Activated CD4-positive, alpha-beta T cell treated with anti-CD3 and anti-CD28 coated beads, Interleukin-2, amount 10 ng/mL, durations not matched to agents 7 days and 5 days (primary cell): ENCODE data around the gene ASB9. TPM values are rescaled to one million over a fixed set of nuclear protein-coding genes. Genes with fewer than 3 reads are reported as not detected.
"Not testable (repeated sequence)": the region's sequence is repeated elsewhere in the genome, so short reads cannot be mapped to it uniquely, and the experiment has no call there.

Experiments
- CTCF ChIA-PET: fragments of 350-600 bp; sonication (Branson Sonifier 250); formaldehyde crosslinking; loops from one replicate; lab custom pipeline; 2021; ENCODE audit warnings: antibody characterized with exemption; lab: Charles Lee
- POLR2A ChIA-PET: fragments of 350-600 bp; sonication (Branson Sonifier 250); formaldehyde crosslinking; loops from one replicate; lab custom pipeline; 2021; ENCODE audit warnings: antibody characterized with exemption; lab: Charles Lee
- DNase-seq: peaks from one replicate; pipeline ENCODE4 v3.0.0-alpha.2; 2020
- H3K27ac Mint-ChIP-seq: one replicate; pipeline ENCODE4 v1.8.0; 2021; ENCODE audit warnings: mild to moderate bottlenecking, moderate library complexity, mixed read lengths
- H3K27me3 Mint-ChIP-seq: one replicate; pipeline ENCODE4 v1.8.0; 2021; ENCODE audit warnings: mixed read lengths
- H3K36me3 Mint-ChIP-seq: one replicate; pipeline ENCODE4 v1.8.0; 2021; ENCODE audit warnings: low read depth, mixed read lengths
- H3K4me1 Mint-ChIP-seq: one replicate; pipeline ENCODE4 v1.8.0; 2021; ENCODE audit warnings: mixed read lengths
- H3K4me3 Mint-ChIP-seq: one replicate; pipeline ENCODE4 v1.8.0; 2021; ENCODE audit warnings: mild to moderate bottlenecking, moderate library complexity, mixed read lengths
- H3K9me3 Mint-ChIP-seq: one replicate; pipeline ENCODE4 v1.8.0; 2021; ENCODE audit warnings: mixed read lengths
- total RNA-seq, 2 experiments: library from RNA; stranded (reverse); gene quantifications; one replicate each; pipeline ENCODE4 v1.2.3, GENCODE V29; 2021

The ASB9 gene
- total RNA-seq, 2 experiments from 2014 or later = 0.44 to 0.67 TPM

DNA sequence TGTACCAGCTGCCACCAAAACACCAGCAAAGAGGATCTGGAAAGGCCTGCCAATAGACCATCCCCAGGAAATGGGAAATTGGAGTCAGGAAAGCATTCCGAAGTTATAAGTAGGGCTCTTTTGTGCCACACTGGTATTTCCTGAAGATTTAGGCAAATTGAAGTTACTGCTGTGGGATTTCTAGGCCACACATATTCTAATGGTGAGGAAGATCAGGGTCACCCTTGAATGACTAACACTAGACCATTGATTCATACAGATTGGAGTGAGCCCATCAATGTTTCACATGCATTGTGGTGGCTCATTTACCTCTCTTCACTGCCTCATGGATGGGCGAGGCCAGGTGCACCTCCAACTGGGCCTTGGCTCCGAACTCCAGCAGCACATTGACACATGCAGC is 23.0 kb upstream of the ASB9 start:
- POLR2A ChIA-PET = no interaction called here
- DNase-seq = no peak
- H3K9me3 Mint-ChIP-seq = no peaks in the 10 kb centered on the region
- no peaks in the 10 kb centered on the region for H3K36me3 Mint-ChIP-seq
- H3K27ac Mint-ChIP-seq = no peak overlapping the region
- H3K4me3 Mint-ChIP-seq = no peak overlapping the region
- H3K4me1 Mint-ChIP-seq = no peaks in the 10 kb centered on the region
- CTCF ChIA-PET = no interaction called here
- H3K27me3 Mint-ChIP-seq = no peaks in the 10 kb centered on the region

DNA sequence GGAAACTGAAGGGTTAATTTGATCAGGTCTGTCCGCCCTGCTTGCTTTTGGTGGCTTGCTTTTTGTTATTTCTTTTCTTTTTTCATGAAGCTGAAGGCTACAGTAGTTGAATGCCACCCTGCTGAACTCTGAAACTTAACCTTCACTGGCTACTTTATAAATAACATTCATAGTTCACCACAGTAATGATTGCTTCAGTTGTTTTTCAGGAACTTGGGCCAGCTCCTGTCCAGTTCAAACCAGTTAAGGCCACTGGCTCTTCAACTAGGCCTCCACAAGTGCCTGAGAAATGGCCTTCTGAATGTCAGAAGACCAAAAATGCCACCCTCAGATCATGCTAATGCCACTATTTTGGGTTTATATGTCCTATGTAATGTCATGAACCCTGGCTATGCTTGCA is 7.7 kb upstream of the ASB9 start:
- Mint-ChIP-seq H3K27me3 (no peaks in the 10 kb centered on the region), H3K4me1 (no peaks in the 10 kb centered on the region), H3K4me3 (no peak overlapping the region), H3K27ac (no peak overlapping the region), H3K9me3 (no peaks in the 10 kb centered on the region), H3K36me3 (no peaks in the 10 kb centered on the region)
- ChIA-PET POLR2A (no interaction called here), CTCF (no interaction called here)
- DNase-seq = no peak

DNA sequence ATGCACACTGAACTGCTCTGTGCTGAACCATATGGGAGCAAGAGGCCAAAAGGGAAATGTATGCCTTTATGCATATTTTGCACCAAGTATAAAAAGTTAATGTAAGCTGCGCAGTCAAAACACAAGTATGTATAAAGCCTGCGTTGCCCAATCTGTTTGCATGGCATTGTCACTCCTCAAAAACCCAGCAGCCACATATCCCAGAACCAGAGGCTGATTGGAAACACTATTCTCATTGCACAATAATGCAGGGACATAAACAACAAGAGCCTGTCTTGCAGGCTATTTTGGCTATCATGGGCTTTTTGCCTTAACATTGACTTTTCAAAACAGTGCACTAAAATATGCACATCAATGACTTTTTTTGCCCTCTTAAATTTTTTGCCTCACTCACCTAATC is 5.1 kb upstream of the ASB9 start:
- ChIA-PET CTCF (interaction anchor here (1.2 kb wide), 1 partner anchor 11 kb away, joined by 3 read pairs; no protein-coding TSS in a partner anchor), POLR2A (no interaction called here)
- H3K9me3 Mint-ChIP-seq = no peaks in the 10 kb centered on the region
- DNase-seq = no peak
- no peaks in the 10 kb centered on the region for H3K27me3 Mint-ChIP-seq
- peaks cover 5% of the 10 kb centered on the region for H3K4me1 Mint-ChIP-seq
- no peaks in the 10 kb centered on the region for H3K36me3 Mint-ChIP-seq
- no peak overlapping the region for H3K4me3 Mint-ChIP-seq
- no peak overlapping the region for H3K27ac Mint-ChIP-seq

DNA sequence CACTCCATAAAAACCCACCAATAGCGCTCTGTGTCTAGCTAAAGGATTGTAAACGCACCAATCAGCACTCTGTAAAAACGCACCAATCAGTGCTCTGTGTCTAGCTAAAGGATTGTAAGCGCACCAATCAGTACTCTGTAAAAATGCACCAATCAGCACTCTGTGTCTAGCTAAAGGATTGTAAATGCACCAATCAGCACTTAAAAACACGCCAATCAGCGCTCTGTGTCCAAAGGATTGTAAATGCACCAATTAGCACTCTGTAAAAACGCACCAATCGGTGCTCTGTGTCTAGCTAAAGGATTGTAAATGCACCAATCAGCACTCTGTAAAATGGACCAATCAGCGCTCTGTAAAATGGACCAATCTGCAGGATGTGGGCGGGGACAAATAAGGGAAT is 3.4 kb upstream of the ASB9 start:
- not testable (repeated sequence) for H3K27me3 Mint-ChIP-seq

DNA sequence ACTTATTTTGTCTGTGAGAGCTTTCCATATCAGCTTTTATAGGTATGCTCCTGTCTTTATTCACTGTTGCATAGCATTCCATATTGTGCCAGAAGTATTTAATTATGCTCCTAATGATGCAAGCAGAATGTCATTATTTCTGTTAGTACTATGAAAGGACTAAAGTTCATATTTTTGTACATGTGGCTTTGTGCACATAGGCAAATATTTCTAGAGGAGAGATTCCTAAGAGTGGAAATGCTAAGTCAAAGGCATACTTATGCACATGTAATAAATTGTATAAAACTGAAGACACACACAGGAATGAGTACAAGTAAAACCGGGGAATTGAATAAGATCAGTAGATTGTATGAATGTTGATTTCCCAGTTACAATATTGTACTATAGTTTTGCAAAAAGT is 1.9 kb upstream of the ASB9 start:
- H3K27me3 Mint-ChIP-seq = no peaks in the 10 kb centered on the region
- H3K36me3 Mint-ChIP-seq = no peaks in the 10 kb centered on the region
- no peak overlapping the region for H3K27ac Mint-ChIP-seq
- peaks cover 10% of the 10 kb centered on the region for H3K4me1 Mint-ChIP-seq
- CTCF ChIA-PET = no interaction called here
- no peak for DNase-seq
- no peak overlapping the region for H3K4me3 Mint-ChIP-seq
- POLR2A ChIA-PET = no interaction called here
- H3K9me3 Mint-ChIP-seq = no peaks in the 10 kb centered on the region

More for the DNA sequence above, 3.4 kb upstream of the ASB9 start:
- CTCF ChIA-PET = interaction anchor here (0.6 to 1.9 kb wide), 3 partner anchors 14 to 1460 kb away, joined by 3 to 5 read pairs (median 3); no protein-coding TSS in a partner anchor
- DNase-seq, POLR2A ChIA-PET, H3K27ac Mint-ChIP-seq, H3K9me3 Mint-ChIP-seq, H3K4me3 Mint-ChIP-seq, H3K36me3 Mint-ChIP-seq: not testable (repeated sequence)
- H3K4me1 Mint-ChIP-seq = peaks cover 10% of the 10 kb centered on the region

DNA sequence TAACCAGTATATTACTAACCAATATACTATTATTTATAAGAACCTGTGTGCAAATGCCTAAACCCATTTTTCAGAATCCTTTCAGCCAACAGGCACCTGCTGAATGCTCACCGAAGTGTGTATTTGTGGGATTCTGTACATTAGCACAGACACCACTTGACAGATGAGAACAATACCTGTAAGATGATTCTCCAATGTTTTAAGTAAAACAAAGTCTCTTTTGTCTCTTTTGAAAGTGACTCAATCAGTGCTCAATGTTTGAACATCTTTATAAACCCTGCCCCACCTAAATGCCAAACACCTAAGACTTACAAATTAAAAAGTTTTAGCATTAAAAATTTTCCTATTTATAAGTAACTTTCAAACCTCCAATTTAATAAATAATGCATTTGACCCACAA is 763 bp downstream of the ASB9 start:
- ChIA-PET POLR2A (no interaction called here), CTCF (no interaction called here)
- Mint-ChIP-seq H3K27me3 (no peaks in the 10 kb centered on the region), H3K27ac (no peak overlapping the region), H3K36me3 (no peaks in the 10 kb centered on the region), H3K4me1 (peaks cover 10% of the 10 kb centered on the region), H3K9me3 (no peaks in the 10 kb centered on the region), H3K4me3 (no peak overlapping the region)
- DNase-seq = no peak

DNA sequence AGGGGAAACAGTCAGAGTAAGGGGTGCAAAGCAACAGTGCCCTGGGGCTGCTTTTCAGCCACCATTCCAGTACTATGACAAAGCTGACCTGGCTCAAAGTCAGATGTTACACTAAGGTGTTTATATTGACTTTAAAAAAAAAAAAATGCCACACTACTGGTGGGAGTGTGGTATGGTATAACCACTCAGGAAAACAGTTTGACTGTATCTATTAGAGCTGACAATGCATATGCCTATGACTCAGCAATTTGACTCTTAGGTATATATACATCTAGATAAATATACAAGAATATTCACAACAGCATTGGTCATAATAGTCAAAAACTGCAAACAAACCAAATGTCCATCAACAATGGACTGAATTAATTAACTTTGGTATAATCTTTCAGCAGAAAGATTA is 15.0 kb downstream of the ASB9 start:
- Mint-ChIP-seq H3K4me3 (no peak overlapping the region), H3K27ac (no peak overlapping the region), H3K4me1 (no peaks in the 10 kb centered on the region), H3K27me3 (no peaks in the 10 kb centered on the region), H3K36me3 (no peaks in the 10 kb centered on the region), H3K9me3 (no peaks in the 10 kb centered on the region)
- CTCF ChIA-PET = no interaction called here
- POLR2A ChIA-PET = no interaction called here
- no peak for DNase-seq

DNA sequence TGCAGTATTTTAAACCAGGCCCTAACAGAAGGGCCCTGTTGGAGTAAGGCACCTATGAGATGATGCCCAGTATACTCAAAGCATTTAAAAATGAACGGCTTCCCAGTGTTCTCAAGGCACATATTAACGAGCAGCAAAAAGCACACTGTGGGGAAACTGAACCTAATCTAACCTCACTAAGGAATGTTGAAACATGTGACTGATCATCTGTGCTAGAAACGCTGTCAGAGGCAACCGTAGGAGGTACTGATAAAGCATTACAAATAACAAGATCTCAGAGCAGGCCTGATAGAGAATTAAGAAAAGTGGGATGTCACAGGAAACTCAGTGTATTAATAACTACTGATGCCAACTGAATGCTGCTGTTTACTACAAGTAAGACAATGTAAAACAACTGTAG is 24.0 kb downstream of the ASB9 start:
- no peak for DNase-seq
- Mint-ChIP-seq H3K27ac (no peak overlapping the region), H3K4me3 (no peak overlapping the region), H3K9me3 (no peaks in the 10 kb centered on the region), H3K36me3 (no peaks in the 10 kb centered on the region), H3K27me3 (no peaks in the 10 kb centered on the region), H3K4me1 (peaks cover 2% of the 10 kb centered on the region)
- ChIA-PET POLR2A (no interaction called here), CTCF (no interaction called here)

DNA sequence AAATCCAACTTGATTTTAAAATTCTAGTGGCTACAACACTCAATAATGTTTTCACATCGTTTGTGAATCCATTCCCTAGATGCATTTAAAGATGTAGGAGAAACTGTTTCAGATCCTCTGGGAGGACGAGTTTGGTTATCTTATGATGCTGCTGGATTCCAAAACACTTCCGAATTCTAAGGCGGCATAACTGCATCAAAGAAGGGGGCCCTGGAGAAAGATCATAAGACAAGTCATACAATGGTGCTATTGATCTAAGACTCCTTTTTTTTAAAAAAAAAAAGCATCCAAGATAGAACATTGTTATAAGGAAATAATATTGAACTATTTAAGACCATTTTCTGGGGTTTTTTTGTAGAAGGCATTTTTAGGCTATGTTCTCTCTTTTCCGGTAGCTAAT is 25.5 kb downstream of the ASB9 start:
- Mint-ChIP-seq H3K27ac (no peak overlapping the region), H3K4me3 (no peak overlapping the region), H3K27me3 (no peaks in the 10 kb centered on the region), H3K4me1 (peaks cover 2% of the 10 kb centered on the region), H3K9me3 (no peaks in the 10 kb centered on the region), H3K36me3 (no peaks in the 10 kb centered on the region)
- ChIA-PET CTCF (interaction anchor here (0.5 kb wide), 1 partner anchor 15 kb away, joined by 4 read pairs; no protein-coding TSS in a partner anchor), POLR2A (no interaction called here)
- no peak for DNase-seq

DNA sequence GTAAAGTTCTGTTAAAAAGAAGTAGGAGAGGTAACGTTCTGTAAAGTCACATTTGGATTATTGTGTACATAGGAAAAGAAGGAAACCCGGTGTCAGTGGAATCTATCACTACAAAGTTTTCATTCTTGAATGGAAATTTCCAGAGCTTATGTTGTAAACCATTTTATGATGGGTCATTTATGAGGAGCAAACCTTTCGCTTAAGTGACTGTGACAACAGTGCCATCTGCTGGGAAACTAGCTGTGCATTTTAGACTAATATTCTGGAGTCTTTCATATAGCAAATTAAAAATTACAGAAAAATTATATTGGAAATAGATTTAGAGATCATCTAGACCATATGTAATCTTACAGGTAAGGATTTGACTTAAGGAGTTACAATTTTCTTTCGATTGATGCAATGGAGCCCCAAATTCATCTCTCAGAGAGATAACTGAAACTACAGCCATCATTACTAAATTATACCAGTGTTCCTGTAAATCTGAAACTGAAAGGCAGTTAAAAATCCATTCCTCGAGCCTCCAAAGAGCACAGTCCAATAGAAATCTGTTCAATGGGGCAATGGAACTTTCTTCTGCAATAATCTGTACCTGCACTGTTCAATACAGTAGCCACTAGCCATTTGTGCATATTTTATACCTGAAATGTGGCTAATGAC is 26.9 kb downstream of the ASB9 start:
- Mint-ChIP-seq H3K27me3 (no peaks in the 10 kb centered on the region), H3K4me3 (no peak overlapping the region), H3K27ac (no peak overlapping the region), H3K4me1 (peaks cover 2% of the 10 kb centered on the region), H3K36me3 (no peaks in the 10 kb centered on the region), H3K9me3 (no peaks in the 10 kb centered on the region)
- peak; percentile 53 for DNase-seq
- ChIA-PET POLR2A (interaction anchor here (0.6 kb wide), 1 partner anchor 63 kb away, joined by 3 read pairs; no protein-coding TSS in a partner anchor), CTCF (interaction anchor here (1.1 to 1.4 kb wide), 3 partner anchors 9 to 16 kb away, joined by 3 read pairs; no protein-coding TSS in a partner anchor)

DNA sequence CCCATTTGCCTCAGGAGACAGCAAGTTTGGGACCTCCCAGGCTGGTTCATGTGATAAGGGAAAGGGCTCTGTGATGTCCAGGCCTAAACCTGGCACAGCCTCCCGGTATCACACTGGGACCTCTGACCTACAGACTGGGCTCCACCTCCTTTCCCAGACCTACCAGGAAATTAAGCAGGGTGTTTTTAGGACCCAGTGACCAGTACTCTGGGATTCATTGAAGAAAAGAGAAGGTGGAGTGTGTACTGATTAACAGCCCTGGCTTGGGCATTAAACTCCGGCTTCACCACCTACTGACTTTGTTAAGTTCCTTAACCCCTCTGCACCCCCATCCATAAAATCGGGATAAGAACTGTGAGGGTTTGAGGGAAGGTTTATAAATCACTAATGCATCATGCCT is 28.6 kb downstream of the ASB9 start:
- ChIA-PET CTCF (no interaction called here), POLR2A (no interaction called here)
- H3K36me3 Mint-ChIP-seq = no peaks in the 10 kb centered on the region
- no peak overlapping the region for H3K4me3 Mint-ChIP-seq
- no peak overlapping the region for H3K27ac Mint-ChIP-seq
- H3K27me3 Mint-ChIP-seq = peaks cover 5% of the 10 kb centered on the region
- no peak for DNase-seq
- peaks cover 2% of the 10 kb centered on the region for H3K4me1 Mint-ChIP-seq
- H3K9me3 Mint-ChIP-seq = no peaks in the 10 kb centered on the region

DNA sequence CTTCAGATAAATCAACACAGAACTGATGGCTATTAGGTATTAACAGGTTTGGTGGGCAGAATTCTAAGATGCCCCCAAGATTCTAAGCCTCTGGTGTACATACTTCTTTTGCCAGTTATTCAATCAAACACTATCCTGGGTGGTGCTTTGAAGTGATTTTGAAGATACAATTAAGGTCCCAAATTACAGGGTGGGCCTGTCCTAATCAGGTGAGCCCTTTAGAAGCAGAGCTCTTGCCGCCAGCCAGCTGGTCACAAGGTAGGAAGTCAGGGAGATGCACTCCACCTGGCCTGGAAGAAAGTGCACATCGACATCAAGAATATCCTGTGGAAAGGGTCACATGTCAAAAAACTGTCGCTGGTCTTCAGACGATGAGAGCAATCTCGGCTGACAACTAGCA is 29.5 kb downstream of the ASB9 start:
- H3K9me3 Mint-ChIP-seq = no peaks in the 10 kb centered on the region
- no peaks in the 10 kb centered on the region for H3K4me1 Mint-ChIP-seq
- no peaks in the 10 kb centered on the region for H3K36me3 Mint-ChIP-seq
- no peak for DNase-seq
- CTCF ChIA-PET = no interaction called here
- POLR2A ChIA-PET = no interaction called here
- H3K4me3 Mint-ChIP-seq = no peak overlapping the region
- H3K27ac Mint-ChIP-seq = no peak overlapping the region
- H3K27me3 Mint-ChIP-seq = peaks cover 5% of the 10 kb centered on the region

DNA sequence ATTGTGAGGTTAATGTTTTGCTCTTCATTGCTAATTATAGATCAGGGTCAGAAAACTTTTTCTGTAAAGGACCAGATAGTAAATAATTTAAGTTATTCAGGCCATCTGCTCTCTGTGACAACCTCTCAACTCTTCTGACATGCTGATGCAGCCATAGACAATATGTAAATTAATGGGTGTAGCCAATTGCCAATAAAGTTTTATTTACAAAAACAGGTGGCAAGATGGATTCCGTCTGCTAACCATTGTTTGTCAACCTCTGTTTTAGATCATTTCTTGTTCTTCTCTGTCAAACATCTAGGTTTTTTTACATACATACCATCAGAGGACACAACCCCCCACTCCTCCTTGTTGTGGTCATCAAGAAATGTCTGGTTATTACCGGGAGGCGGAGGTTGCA is 33.7 kb downstream of the ASB9 start:
- no peak overlapping the region for H3K4me3 Mint-ChIP-seq
- peaks cover 6% of the 10 kb centered on the region for H3K27me3 Mint-ChIP-seq
- no peak for DNase-seq
- ChIA-PET POLR2A (no interaction called here), CTCF (no interaction called here)
- no peak overlapping the region for H3K27ac Mint-ChIP-seq
- no peaks in the 10 kb centered on the region for H3K36me3 Mint-ChIP-seq
- no peaks in the 10 kb centered on the region for H3K4me1 Mint-ChIP-seq
- no peaks in the 10 kb centered on the region for H3K9me3 Mint-ChIP-seq

DNA sequence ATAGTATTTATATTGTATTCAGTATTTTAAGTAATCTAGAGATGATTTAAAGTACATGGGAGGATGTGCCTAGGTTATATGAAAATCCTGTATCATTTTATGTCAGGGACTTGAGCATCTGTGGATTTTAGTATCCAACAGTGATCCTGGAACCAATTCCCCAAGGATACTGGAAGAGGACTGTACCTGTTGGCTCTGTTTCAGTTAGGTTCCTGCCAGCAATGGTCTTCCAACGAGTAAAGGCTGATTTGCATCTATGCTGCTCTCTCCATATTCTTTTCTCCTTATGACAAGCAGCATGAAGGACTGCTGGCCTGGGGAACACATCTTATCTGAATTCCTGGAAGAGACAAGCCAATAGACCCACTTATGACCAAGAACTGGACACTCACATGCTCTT is 34.9 kb downstream of the ASB9 start:
- no peak for DNase-seq
- ChIA-PET CTCF (no interaction called here), POLR2A (no interaction called here)
- peaks cover 6% of the 10 kb centered on the region for H3K27me3 Mint-ChIP-seq
- no peak overlapping the region for H3K27ac Mint-ChIP-seq
- H3K4me3 Mint-ChIP-seq = no peak overlapping the region
- no peaks in the 10 kb centered on the region for H3K36me3 Mint-ChIP-seq
- H3K4me1 Mint-ChIP-seq = no peaks in the 10 kb centered on the region
- H3K9me3 Mint-ChIP-seq = no peaks in the 10 kb centered on the region
